GM12874 (cell line): ENCODE results near the gene SFMBT1.

Experiments
- CTCF ChIP-seq: IDR thresholded peaks from 2 replicates; pipeline ENCODE4 v1.5.1; 2011; ENCODE audit warnings: low read depth, mild to moderate bottlenecking, control low read depth, low read length, moderate library complexity; ENCODE audit not compliant: insufficient read depth

Gene SFMBT1

GRCh38 chr3:52978109-52978754 lies 67.6 kb downstream of the SFMBT1 start:
- no peak for TF ChIP-seq CTCF

GRCh38 chr3:52973806-52974205 lies 72.1 kb downstream of the SFMBT1 start:
- TF ChIP-seq CTCF: no peak

- no peak for TF ChIP-seq CTCF
Observed at GRCh38 chr3:52971895-52972294, 74.0 kb downstream of the SFMBT1 start.

DNA sequence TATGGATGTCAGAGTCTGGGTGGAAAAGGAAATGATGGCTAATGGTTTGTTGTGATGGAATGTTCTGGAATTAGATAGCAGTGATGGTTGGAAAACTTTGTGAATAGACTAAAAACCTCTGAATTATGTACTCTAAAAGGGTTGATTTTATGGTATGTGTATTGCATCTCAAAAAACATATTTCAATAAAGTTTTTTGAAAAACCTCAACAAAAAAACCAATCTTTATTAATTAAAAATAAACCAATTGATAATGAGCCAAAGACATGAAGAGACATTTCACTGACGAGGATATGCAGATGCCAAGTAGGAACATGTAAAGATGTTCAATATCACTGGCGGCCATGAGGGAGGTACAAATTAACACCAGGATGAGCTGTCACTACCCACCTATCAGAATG lies 78.5 kb downstream of the SFMBT1 start:
- no peak for TF ChIP-seq CTCF

DNA sequence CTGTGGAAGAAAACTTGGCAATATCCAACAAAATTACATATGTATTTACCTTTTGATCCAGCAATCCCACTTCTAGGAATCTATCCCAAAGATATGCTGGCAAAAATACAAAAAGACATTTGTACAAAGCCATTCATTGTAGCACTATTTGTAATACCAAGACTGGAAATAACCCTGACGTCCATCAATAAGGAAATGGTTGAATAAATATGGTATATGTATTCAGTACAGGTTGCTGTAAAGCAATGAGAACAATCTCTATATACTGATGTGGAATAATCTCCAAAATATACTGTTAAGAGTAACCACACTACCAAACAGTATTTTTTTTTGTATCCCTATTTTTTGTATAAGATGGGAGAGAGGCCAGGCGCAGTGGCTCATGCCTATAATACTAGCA lies 83.7 kb downstream of the SFMBT1 start:
- no peak for TF ChIP-seq CTCF

GRCh38 chr3:52959773-52960172 lies 86.1 kb downstream of the SFMBT1 start:
- no peak for TF ChIP-seq CTCF

- no peak for TF ChIP-seq CTCF
Observed at GRCh38 chr3:52939600-52939999, 106.3 kb downstream of the SFMBT1 start.
